Measurements from ENCODE around the gene LDLRAD3.

The LDLRAD3 gene

DNA sequence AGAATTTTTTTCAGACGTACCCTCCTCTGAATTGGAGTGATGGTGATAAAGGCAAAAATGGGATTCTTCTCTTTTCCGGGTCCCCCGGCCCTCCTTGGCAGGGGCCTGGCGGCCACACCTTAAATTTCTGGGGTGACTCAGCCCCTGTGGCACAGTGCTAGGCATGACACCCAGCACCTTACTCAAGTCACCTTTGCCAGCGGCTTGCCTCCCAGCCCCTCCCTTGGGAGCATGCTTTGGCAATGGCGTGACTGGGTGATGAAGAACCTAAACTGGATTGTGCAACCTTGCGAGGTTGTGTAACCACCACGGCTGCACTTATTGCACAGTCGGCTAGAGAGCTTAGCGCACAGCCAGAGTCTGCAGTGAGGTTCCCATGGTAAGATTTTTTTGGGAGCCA, 16.2 kb upstream of the LDLRAD3 start:
- DNase-seq (ENCODE audit: low read depth in 2 of 2) = no peak

DNA sequence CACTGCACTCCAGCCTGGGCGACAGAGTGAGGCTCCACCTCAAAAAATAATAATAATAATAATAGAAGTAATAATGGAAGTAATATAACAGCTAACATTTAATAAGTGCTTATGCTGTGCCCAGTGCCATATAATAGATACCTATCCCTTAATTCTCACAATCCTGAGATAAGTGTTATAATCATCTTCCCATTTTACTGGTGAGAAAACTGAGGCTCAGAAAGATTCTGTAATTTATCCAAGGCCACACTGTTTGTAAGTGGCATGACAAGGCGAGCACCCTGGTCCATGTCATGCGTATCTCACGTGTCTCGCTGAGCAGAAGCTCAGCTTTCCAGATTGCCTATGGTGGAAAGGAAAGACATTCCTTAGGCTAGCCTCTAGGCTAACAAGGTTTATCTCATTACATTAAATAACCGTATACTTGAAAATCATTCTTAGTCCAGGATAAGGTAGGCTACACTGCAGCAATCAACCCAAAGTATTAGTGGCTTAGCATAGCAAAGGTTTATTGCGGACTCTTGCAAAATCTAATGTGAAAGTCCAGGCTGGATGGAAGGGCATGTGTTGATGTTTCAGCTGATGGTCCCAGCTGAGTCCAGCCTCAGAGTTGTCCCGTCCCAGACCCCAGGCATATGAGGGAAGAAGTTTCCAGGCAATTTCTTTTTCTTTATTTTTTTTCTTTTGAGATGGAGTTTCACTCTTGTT, 15.0 kb upstream of the LDLRAD3 start:
- DNase-seq (ENCODE audit: low read depth in 2 of 2) = no peak

DNA sequence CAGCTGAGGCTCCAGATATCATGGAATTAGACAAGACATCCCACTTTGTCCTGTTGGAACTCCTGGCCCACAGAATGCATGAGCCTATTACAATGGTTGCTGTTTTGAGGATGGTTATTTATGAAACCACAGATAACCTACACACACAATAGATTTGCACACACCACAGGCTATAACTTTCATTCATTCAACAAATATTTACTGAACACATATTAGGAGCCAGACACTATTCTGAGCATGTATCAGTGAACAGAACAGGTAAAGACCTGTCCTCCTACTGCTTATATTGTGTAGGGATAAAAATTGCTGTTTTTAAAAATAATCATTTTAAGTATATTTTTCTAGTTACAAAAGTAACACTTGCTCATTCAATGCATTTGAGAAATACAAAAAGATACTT, 13.4 kb upstream of the LDLRAD3 start:
- no peak for DNase-seq (ENCODE audit: low read depth in 2 of 2)

DNA sequence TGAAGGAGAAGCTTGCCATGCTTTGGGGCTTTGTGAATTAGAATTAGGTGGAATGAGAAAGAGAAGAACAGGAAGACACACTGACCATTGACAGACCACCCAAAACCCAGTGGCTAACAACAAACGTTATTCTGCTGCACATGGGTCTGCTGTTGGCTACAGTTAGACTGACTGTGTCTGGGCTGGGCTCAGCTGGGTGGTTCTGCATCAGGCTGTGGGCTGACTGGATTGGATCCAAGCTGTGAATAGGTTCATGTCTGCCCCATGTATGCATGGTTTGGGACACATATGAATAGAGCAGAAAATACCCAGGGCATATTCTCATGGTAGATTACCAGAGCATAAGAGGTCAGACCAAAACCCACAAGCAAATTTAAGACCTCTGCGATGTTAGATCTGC, 11.7 kb upstream of the LDLRAD3 start:
- no peak for DNase-seq (ENCODE audit: low read depth in 2 of 2)

GRCh38 chr11:35932681-35933319, 11.1 kb upstream of the LDLRAD3 start:
- no peak for DNase-seq (ENCODE audit: low read depth in 2 of 2)

DNA sequence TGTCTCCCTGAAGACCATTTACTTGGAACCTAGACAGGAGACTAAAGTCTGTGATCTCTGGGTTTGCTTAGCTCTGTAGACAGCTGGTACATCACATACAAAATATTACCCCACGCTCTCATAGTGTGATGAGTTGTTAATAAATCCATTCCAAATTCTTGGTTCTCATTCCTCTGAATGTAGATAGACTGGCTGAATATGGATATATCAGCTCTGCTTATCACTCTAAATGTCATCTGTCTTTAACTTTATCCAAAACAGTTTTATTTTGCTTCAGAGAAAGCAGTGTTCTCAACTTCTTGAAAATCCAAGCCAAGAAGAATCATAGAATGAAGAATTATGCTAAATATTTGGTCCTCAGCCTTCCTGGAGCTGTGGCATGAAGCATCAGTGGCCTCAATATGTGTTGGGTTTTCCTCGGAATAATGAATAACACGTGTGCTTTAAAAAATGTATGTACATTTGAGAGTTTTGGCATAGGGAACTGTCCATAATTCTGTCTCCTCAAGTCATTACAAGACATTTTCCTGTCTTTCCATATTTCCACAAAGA, 10.5 kb upstream of the LDLRAD3 start:
- no peak for DNase-seq (ENCODE audit: low read depth in 2 of 2)

GRCh38 chr11:35934271-35934670, 9.6 kb upstream of the LDLRAD3 start:
- no peak for DNase-seq (ENCODE audit: low read depth in 2 of 2)

- no peak for DNase-seq (ENCODE audit: low read depth in 2 of 2)
Measured at GRCh38 chr11:35934981-35935380, 8.9 kb upstream of the LDLRAD3 start.

- DNase-seq (ENCODE audit: low read depth in 2 of 2) = no peak
Measured at GRCh38 chr11:35935390-35935789, 8.5 kb upstream of the LDLRAD3 start.

GRCh38 chr11:35937111-35937510, 6.8 kb upstream of the LDLRAD3 start:
- DNase-seq (ENCODE audit: low read depth in 2 of 2) = no peak

DNA sequence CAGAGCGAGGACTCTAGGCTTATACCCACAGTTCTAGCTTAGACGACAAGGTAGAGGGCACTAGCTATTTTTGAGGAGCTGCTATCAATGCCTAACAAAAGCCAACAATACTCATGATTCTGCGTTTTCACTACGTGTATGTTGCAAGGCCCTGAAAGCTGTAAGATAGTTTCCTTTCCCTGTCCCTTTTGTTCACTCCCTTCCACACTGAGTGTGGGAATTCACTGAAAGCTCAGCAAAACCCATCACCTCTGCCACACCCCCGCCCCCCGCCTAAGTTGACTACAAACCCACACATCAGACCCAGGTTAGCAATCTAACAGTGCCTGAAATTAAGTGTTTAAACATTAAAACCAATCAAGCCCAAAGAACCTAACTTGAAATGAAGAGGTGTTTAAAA, 6.2 kb upstream of the LDLRAD3 start:
- no peak for DNase-seq (ENCODE audit: low read depth in 2 of 2)

DNA sequence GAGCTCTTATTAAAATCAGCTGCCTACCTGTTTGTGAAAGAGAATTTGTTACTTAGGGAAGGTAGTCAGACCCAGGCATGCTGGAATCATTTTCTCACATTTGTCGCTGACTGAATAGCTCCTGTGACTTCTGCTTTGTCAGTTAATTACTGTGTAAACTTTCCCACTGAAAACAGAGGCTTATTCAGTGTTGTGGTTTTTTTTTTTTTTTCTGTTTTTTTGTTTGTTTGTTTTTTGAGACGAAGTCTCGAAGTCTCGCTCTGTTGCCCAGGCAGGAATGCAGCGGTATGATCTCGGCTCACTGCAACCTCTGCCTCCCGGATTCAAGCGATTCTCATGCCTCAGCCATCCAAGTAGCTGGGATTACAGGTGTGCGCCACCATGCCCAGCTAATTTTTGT, 5.6 kb upstream of the LDLRAD3 start:
- DNase-seq (ENCODE audit: low read depth in 2 of 2) = no peak

DNA sequence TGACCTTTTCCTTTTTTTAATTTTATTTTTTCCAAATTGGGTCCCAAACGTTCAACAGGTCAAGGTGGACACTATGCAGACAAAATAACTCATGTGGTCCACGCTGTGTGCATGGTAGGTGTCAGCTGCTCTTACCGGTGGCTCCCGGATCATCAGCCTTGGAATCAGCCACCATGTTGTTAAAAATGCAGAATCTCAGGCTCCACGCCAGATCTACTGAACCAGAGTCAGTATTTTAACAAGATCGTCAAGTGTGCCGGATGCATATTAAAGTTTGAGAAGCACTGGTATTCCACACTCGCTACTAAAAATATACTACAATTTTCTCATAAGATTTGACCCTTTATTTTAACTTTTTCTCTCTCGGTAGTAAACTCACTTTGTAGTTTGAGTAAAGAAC, 553 bp upstream of the LDLRAD3 start:
- DNase-seq (ENCODE audit: low read depth in 2 of 2) = no peak

DNA sequence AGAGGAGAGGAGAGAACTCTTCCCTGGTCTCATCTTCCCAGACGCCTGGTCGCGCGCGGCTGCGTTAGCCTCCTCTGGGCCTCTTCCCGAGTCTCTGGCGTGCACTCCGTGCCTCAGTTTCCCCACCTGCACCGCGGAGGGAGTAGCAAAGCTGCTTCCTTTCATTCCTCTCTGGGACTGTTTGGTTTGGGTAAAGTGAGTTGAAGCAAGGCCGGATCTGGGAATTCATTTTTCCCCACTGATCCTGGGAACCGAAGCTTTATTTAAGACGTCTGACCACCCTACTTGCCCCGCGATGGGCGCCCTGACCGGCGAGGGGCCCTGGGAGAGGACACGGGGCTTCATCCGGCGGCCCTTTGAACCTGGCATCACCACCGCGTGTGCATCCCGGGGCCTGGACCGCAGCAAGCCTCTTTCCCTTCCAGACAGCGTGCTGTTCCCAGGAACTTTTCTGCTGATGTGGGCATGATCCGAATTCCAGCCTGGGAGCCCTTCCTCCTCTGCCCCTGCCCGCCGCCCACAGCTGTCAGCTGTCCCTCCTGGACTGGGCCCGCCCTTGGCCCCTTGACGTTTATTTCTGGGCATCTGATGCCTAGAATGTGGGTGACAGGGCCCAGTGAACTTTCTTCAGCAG, 758 bp downstream of the LDLRAD3 start:
- DNase-seq (ENCODE audit: low read depth in 2 of 2) = no peak

DNA sequence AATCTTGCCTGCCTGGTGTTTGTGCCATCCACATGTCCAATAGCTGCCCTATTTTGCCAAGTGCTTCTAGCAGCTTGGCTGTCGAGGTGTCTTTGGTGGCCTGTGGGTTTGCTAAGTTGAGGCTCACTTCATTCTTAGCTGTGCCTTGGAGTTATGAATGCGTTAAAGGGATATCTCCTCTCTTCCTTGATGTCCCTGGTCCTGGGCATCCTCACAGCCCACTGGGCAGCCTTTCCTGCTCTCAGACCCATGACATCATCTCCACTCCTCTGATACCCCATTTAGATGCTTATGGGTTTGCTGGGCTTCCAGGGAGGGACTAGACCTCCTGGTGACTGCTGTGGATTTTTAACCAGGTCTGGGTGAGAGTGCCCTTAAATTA, 1.3 kb downstream of the LDLRAD3 start:
- no peak for DNase-seq (ENCODE audit: low read depth in 2 of 2)

DNA sequence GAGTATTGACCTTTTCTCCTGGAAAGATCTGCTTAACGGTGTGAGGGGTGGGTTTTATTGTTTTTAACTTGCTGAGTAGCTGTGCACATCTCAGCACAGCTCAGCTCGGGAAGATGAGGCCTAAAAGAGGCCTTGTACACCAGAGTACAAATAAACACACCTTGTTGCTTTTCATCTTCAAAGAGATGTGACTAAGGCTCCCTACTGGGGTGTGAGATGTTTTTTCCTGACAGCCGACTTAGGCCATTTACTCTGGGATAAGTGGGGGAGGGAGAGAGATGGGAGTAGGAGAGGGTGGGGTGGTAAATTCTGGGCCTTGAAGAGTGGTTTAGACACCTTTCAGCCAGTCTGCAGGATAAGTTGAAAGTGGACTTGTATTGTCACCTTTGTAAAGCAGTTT, 2.9 kb downstream of the LDLRAD3 start:
- DNase-seq (ENCODE audit: low read depth in 2 of 2) = no peak

DNA sequence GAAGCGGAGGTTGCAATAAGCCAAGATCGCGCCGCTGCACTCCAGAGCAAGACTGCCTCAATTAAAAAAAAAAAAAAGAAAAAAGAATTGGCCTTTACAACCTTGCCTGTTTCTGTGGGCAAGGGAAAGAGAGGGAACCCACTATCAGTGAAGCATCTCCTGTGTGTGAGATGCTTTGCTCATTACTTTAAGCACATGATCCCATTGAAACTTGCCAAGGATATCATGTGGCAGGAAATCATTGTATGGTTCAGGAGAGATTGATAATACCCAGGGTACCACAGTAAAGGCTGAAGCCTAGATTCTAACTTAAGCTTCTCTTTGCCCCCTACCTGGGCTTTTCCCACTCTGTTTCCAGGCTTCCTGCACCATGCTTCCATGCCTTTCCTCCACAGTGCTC, 3.6 kb downstream of the LDLRAD3 start:
- DNase-seq (ENCODE audit: low read depth in 2 of 2) = no peak

DNA sequence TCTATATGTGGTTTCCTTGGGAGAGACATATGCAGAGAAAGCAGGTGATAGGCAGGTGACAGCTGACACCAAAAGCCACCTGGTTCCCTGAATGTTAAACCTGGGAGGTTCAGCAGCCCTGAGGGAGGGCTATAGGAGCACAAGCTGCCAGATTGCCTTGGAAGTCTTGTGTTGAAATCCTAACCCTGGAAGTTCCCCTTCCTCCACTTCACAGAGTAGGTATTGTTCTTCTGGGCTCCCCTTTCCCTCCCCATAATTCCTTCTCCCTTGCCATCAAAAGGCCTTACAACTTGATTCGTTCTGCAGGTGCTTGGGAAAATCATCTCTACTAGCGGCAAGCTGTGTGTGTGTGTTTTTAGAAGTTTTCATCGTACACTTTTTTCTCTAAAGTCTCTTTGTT, 5.4 kb downstream of the LDLRAD3 start:
- no peak for DNase-seq (ENCODE audit: low read depth in 2 of 2)

DNA sequence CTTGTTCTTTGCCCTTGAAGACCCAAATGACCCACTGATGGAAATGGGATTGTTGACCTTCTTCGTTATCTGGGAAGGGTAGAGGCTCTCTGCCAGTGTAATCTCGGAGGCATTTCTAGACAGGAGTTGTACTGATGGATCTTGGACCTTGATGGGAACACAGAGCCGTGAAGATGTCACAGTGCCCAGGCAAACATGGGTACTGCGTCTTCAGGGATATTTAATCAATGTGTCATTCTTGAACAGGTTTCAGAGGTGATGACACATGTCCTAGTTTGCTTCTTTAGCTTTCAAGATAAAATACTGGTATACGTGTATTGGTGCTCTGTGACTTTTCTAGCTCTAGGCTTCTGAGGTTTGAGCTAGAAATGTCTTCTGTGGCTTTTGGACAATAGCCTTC, 6.2 kb downstream of the LDLRAD3 start:
- no peak for DNase-seq (ENCODE audit: low read depth in 2 of 2)

DNA sequence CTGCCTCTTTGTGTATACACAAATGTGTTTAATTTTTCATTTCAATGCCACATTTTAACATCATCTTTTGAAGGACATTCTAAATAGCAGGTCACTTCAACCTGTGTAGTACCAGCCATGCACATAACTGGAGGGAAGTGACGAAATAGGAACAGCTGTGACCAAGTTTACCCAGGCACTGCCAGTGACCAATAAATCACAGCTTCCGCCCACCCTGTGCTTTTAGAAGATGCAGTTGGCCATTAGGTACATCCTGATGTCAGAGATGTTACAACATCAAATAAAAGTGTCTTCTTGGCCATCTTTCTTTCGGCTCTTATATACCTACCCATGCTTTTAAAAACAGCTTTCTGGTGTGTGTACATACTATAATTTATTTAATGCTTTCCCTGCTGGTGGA, 7.8 kb downstream of the LDLRAD3 start:
- DNase-seq (ENCODE audit: low read depth in 2 of 2) = no peak

- no peak for DNase-seq (ENCODE audit: low read depth in 2 of 2)
Measured at GRCh38 chr11:35953081-35953760, 9.4 kb downstream of the LDLRAD3 start.

- no peak for DNase-seq (ENCODE audit: low read depth in 2 of 2)
Measured at GRCh38 chr11:35954205-35954604, 10.3 kb downstream of the LDLRAD3 start.

DNA sequence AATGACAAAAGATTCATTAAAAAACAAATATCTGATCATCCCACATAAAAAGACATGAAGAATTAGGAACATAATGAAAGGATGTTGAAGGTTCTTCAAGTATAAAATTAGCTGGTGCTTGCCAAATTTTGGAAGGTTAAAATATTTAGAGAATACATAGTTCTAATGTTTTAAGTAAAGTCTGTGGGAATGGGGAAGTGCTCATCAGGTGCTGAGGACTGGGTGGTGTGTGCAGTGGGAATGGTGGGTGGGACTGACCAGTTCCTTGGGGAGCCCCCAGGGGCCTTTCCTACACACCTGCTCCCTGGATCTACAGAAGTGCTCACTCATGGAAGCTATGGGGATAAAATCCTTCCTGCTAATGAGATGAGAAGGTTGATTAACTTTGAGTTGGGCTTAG, 11.8 kb downstream of the LDLRAD3 start:
- DNase-seq (ENCODE audit: low read depth in 2 of 2) = no peak

All from stimulated activated CD4-positive, alpha-beta T cell treated with anti-CD3 and anti-CD28 coated beads, Interleukin-15, amount 100 ng/mL, for 48 hours (primary cell).